Activated B cell treated with CpG ODN at 0.5 μM for 24 hours (primary cell): Measurements from ENCODE around the gene TUBB4B. TPM values are rescaled to one million over a fixed set of nuclear protein-coding genes. Genes with fewer than 3 reads are reported as not detected.

Experiments used
- ATAC-seq: fragments of 200-7000 bp; cut with Tn5 transposase; one replicate; pipeline ENCODE4 v1.10.0; 2021; ENCODE audit warnings: low read depth, mild to moderate bottlenecking, moderate library complexity
- CTCF ChIA-PET: fragments of 350-600 bp; sonication (Branson Sonifier 250); formaldehyde crosslinking; loops from one replicate; lab custom pipeline; 2021; ENCODE audit warnings: antibody characterized with exemption; lab: Charles Lee
- POLR2A ChIA-PET: fragments of 350-600 bp; sonication (Branson Sonifier 250); formaldehyde crosslinking; loops from one replicate; lab custom pipeline; 2021; ENCODE audit warnings: antibody characterized with exemption; lab: Charles Lee
- DNase-seq: peaks from one replicate; pipeline ENCODE4 v3.0.0; 2022
- H3K27ac Mint-ChIP-seq: one replicate; pipeline ENCODE4 v1.8.0; 2020; ENCODE audit warnings: mixed read lengths
- H3K27me3 Mint-ChIP-seq: one replicate; pipeline ENCODE4 v1.8.0; 2021; ENCODE audit warnings: mixed read lengths
- H3K36me3 Mint-ChIP-seq: one replicate; pipeline ENCODE4 v1.8.0; 2021; ENCODE audit warnings: low read depth, mixed read lengths
- H3K4me1 Mint-ChIP-seq: one replicate; pipeline ENCODE4 v1.8.0; 2021; ENCODE audit warnings: mixed read lengths
- H3K4me3 Mint-ChIP-seq: one replicate; pipeline ENCODE4 v1.8.0; 2020; ENCODE audit warnings: mild to moderate bottlenecking, mixed read lengths
- H3K9me3 Mint-ChIP-seq: one replicate; pipeline ENCODE4 v1.8.0; 2020; ENCODE audit warnings: mixed read lengths
- intact Hi-C: fragments of 100-400 bp; cut with micrococcal nuclease; formaldehyde crosslinking; loops from one replicate; pipeline ENCODE4 v1.15.1; 2024
- total RNA-seq: library from RNA; stranded (reverse); gene quantifications from 2 replicates; pipeline ENCODE4 v1.2.3, GENCODE V29; 2022
- TF ChIP-seq, protein P1 (sequence below): fragments of 200-600 bp; IDR thresholded peaks from one replicate; pipeline ENCODE4 v1.8.0; 2022; ENCODE audit warnings: antibody characterized with exemption, mild to moderate bottlenecking

The TUBB4B gene
- total RNA-seq, 1 donor from 2014 or later: 182 TPM

DNA sequence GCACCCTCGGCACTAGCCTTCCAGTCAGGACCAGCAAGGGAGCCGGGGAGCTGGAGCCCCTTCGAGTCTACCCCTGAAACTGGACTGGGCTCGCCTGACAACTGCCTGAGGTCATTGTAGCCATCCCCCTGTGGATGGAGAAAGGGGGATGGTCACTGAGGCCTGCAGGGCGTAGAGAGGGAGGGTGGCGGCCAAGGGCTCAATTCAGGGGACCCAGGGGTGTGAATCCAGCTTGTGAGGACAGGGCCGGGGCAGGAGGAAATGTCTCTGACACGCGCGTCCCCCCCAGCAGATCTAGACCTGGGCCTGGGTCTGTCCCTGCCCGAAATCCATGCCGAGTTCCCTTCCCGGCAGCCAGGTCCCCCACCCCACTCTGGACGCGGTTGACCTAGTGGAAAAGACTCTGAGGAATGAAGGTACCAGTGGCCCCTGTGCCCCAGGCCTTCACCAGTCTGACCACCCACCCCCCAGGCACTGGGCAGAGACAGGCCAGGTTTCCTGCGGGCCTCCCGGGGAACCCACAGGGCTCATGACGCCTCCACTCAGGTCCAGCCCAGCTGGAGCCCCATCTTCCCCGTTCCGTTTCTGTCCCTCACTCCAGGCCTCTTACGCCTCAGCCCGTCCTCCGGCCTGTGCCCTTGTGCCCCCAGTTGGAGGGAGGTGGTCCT lies 9.6 kb upstream of the TUBB4B start:
- CTCF ChIA-PET: no interaction called here
- Mint-ChIP-seq H3K4me3 (no peak overlapping the region), H3K9me3 (no peaks in the 10 kb centered on the region), H3K27ac (no peak overlapping the region), H3K4me1 (peaks cover 25% of the 10 kb centered on the region), H3K36me3 (no peaks in the 10 kb centered on the region), H3K27me3 (peaks cover 2% of the 10 kb centered on the region)
- POLR2A ChIA-PET: interaction anchor here (0.8 kb wide), 1 partner anchor 9 kb away, joined by 3 read pairs; the partner anchor contains the start of gene TUBB4B
- TF ChIP-seq, protein P1, sequence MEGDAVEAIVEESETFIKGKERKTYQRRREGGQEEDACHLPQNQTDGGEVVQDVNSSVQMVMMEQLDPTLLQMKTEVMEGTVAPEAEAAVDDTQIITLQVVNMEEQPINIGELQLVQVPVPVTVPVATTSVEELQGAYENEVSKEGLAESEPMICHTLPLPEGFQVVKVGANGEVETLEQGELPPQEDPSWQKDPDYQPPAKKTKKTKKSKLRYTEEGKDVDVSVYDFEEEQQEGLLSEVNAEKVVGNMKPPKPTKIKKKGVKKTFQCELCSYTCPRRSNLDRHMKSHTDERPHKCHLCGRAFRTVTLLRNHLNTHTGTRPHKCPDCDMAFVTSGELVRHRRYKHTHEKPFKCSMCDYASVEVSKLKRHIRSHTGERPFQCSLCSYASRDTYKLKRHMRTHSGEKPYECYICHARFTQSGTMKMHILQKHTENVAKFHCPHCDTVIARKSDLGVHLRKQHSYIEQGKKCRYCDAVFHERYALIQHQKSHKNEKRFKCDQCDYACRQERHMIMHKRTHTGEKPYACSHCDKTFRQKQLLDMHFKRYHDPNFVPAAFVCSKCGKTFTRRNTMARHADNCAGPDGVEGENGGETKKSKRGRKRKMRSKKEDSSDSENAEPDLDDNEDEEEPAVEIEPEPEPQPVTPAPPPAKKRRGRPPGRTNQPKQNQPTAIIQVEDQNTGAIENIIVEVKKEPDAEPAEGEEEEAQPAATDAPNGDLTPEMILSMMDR: no peak
- intact Hi-C loops: no loop called here
- no peak for ATAC-seq
- DNase-seq: no peak

DNA sequence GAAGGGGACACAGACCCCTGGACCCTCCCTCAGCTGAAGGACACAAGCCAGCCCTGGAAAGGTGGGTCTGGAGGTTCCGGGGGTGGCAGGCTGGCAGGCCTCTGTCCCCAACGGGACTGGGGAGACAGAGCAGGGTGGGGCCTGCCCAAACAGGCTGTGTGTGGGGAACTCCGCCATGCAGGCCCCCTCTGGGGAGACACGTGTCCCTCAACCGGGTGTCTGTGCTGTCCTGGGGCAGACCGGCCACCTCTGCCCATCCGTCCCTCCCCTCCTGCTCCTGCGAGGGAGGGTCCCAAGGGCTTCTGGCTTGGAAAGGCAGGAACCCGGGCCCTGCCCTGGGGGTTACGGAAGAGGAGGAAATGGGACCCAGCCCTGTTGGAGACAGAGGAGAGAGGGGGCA lies 9.0 kb upstream of the TUBB4B start:
- Mint-ChIP-seq H3K9me3 (no peaks in the 10 kb centered on the region), H3K36me3 (no peaks in the 10 kb centered on the region), H3K4me3 (no peak overlapping the region), H3K4me1 (peaks cover 31% of the 10 kb centered on the region), H3K27ac (no peak overlapping the region), H3K27me3 (peaks cover 2% of the 10 kb centered on the region)
- TF ChIP-seq, protein P1: no peak
- intact Hi-C loops: no loop called here
- ChIA-PET POLR2A (interaction anchor here (0.6 to 0.8 kb wide), 2 partner anchors 9 to 112 kb away, joined by 3 to 4 read pairs; partner anchors contain the start of gene TUBB4B), CTCF (no interaction called here)
- ATAC-seq: no peak
- no peak for DNase-seq

DNA sequence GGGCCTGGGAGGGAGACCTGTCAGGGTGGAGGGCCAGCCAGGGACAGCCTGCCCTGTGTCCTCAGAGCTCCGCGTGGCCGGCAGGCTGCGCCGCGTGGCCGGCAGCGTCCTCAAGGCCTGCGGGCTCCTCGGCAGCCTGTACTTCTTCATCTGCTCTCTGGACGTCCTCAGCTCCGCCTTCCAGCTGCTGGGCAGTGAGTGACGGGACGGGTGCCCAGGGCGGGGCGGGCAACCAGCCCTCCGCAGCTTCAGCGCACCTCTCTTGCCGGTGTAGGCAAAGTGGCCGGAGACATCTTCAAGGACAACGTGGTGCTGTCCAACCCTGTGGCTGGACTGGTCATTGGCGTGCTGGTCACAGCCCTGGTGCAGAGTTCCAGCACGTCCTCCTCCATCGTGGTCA lies 8.6 kb upstream of the TUBB4B start:
- Mint-ChIP-seq H3K4me1 (peaks cover 30% of the 10 kb centered on the region), H3K4me3 (no peak overlapping the region), H3K27ac (no peak overlapping the region), H3K9me3 (no peaks in the 10 kb centered on the region), H3K36me3 (no peaks in the 10 kb centered on the region), H3K27me3 (peaks cover 2% of the 10 kb centered on the region)
- ChIA-PET CTCF (no interaction called here), POLR2A (interaction anchor here (0.6 kb wide), 1 partner anchor 112 kb away, joined by 4 read pairs; no protein-coding TSS in a partner anchor)
- no peak for DNase-seq
- ATAC-seq: no peak
- intact Hi-C loops: no loop called here
- TF ChIP-seq, protein P1: no peak

DNA sequence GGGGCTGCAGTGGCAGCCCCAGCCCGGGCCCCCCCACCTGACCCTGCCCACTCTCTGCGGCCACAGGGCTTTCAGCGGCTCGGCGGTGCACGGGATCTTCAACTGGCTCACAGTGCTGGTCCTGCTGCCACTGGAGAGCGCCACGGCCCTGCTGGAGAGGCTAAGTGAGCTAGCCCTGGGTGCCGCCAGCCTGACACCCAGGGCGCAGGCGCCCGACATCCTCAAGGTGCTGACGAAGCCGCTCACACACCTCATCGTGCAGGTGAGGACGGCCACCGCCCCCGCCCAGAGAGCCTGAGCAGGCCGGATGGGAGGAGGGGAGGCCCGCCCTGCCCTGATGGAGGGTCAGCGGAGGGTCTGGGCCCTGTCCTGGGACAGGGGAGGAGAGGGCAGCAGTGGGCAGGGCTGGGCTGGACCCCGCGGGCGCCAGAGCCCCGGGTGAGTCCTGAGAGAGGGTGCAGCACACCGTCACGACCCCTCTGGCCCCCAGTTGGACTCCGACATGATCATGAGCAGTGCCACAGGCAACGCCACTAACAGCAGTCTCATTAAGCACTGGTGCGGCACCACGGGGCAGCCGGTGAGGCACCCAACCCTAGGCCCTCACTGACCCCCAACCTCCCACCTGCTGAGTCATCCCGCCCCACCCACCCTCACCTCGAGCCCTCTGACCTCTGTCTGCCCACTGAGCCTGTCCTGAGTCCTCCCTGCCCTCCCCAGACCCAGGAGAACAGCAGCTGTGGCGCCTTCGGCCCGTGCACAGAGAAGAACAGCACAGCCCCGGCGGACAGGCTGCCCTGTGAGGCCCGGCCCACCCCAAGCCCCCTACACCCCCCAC lies 7.7 kb upstream of the TUBB4B start:
- Mint-ChIP-seq H3K36me3 (no peaks in the 10 kb centered on the region), H3K27ac (no peak overlapping the region), H3K9me3 (no peaks in the 10 kb centered on the region), H3K4me3 (no peak overlapping the region), H3K27me3 (no peaks in the 10 kb centered on the region), H3K4me1 (peaks cover 32% of the 10 kb centered on the region)
- intact Hi-C loops: no loop called here
- TF ChIP-seq, protein P1: no peak
- ChIA-PET POLR2A (interaction anchor here (0.8 kb wide), 1 partner anchor 29 kb away, joined by 5 read pairs; no protein-coding TSS in a partner anchor), CTCF (no interaction called here)
- DNase-seq (no peak), ATAC-seq (no peak)
